CD4-positive, alpha-beta T cell treated with Interleukin-4 for 4 hours (primary cell): ENCODE results near the gene FCN3.
"Not testable (repeated sequence)": the region's sequence is repeated elsewhere in the genome, so short reads cannot be mapped to it uniquely, and the experiment has no call there.

Experiments
- DNase-seq: peaks from one replicate; pipeline ENCODE4 v3.0.0-alpha.2; 2020

Gene FCN3

GRCh38 chr1:27398405-27399149 is 24.0 kb upstream of the FCN3 start:
- DNase-seq, result no peak

- no peak for DNase-seq
These were observed 23.1 kb upstream of the FCN3 start for GRCh38 chr1:27397749-27398148.

GRCh38 chr1:27397110-27397509 is 22.5 kb upstream of the FCN3 start:
- DNase-seq, result no peak

GRCh38 chr1:27395441-27396195 is 21.0 kb upstream of the FCN3 start:
- DNase-seq, result peak; percentile 78

GRCh38 chr1:27394925-27395324 is 20.3 kb upstream of the FCN3 start:
- no peak for DNase-seq

GRCh38 chr1:27394282-27394658 is 19.6 kb upstream of the FCN3 start:
- DNase-seq, result no peak

- no peak for DNase-seq
These were observed 19.1 kb upstream of the FCN3 start for GRCh38 chr1:27393641-27394281.

GRCh38 chr1:27392778-27393635 is 18.4 kb upstream of the FCN3 start:
- no peak for DNase-seq

- peak; percentile 92 for DNase-seq
These were observed 17.6 kb upstream of the FCN3 start, which contains the start of gene GPR3 for GRCh38 chr1:27392096-27392777. Gene GPR3, plus strand, starts transcription at chr1:27392622. Its CDS starts 1,177 bp downstream, at chr1:27393799.

GRCh38 chr1:27391511-27392095 is 17.0 kb upstream of the FCN3 start:
- peak; percentile 15 for DNase-seq

- DNase-seq, result peak; percentile 74
These were observed 13.8 kb upstream of the FCN3 start for GRCh38 chr1:27388337-27389005.

GRCh38 chr1:27384797-27385196 is 10.2 kb upstream of the FCN3 start:
- DNase-seq, result not testable (repeated sequence)

GRCh38 chr1:27383661-27384060 is 9.0 kb upstream of the FCN3 start:
- no peak for DNase-seq

- no peak for DNase-seq
These were observed 8.5 kb upstream of the FCN3 start, which contains the start of gene CD164L2 for GRCh38 chr1:27383039-27383605. Gene CD164L2, minus strand, starts transcription at chr1:27383333. Its CDS starts 94 bp downstream, at chr1:27383239.

- no peak for DNase-seq
These were observed 7.5 kb upstream of the FCN3 start for GRCh38 chr1:27381969-27382762.

- no peak for DNase-seq
These were observed 6.4 kb upstream of the FCN3 start for GRCh38 chr1:27380766-27381733.

GRCh38 chr1:27380224-27380623 is 5.6 kb upstream of the FCN3 start:
- no peak for DNase-seq

- DNase-seq, result no peak
These were observed 5.0 kb upstream of the FCN3 start for GRCh38 chr1:27379564-27380122.
